ENCODE data around the gene KREMEN1. TPM values are rescaled to one million over a fixed set of nuclear protein-coding genes. Genes with fewer than 3 reads are reported as not detected.

Gene KREMEN1
- total and polyA plus RNA-seq, 4 donors = 1.2 to 22.6 (median 3.8) TPM

DNA sequence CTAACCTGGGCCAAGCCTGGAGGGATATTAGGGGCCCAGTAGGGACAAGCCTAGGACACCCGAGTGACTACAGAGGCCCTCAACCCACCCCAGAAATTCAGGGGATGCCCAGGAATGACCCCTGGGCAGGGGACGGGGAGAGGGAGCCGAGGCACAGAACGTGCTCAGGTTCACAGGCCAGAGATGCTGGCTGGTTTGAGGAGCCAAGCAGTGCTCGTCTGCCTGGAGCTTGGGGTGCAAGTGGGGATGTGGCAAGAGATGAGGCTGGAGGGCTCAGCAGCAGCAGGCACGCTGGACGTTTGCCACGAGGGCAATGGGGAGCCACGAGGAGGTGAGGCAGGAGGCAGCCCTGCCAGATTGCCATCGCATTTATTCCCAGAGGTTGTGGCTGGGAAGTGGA, 98.9 kb downstream of the KREMEN1 start:
- Histone ChIP-seq H3K27ac (ENCODE audit: low read depth in 1 of 2, low read length in 2 of 2) (no peak overlapping the region), H3K4me1 (ENCODE audit: control insufficient read depth in 4 of 4, insufficient read depth in 4 of 4, low read length in 3 of 4) (no peaks in the 10 kb centered on the region), H3K9ac (ENCODE audit: low read depth in 1 of 2, low read length in 2 of 2) (no peak overlapping the region), H3K27me3 (ENCODE audit: control insufficient read depth in 4 of 4, insufficient read depth in 4 of 4, low read length in 3 of 4) (no peaks in the 10 kb centered on the region), H3K36me3 (ENCODE audit: control insufficient read depth in 4 of 4, insufficient read depth in 3 of 4, low read depth in 1 of 4, low read length in 3 of 4) (no peaks in the 10 kb centered on the region), H3K9me3 (ENCODE audit: control insufficient read depth in 4 of 4, low read length in 3 of 4) (peaks cover 0 to 8% (median 2%) of the 10 kb centered on the region in 4 donors), H3K4me3 (ENCODE audit: low read depth in 1 of 3, low read length in 3 of 3) (no peak overlapping the region)
- no peak for TF ChIP-seq SP1 (IDR thresholded peaks at IDR 0.05)
- TF ChIP-seq EGR1 (IDR thresholded peaks at IDR 0.05; ENCODE audit: low read depth in 2 of 2) = no peak
- TF ChIP-seq ATF3 (IDR thresholded peaks at IDR 0.05) = no peak
- TF ChIP-seq GABPA (IDR thresholded peaks at IDR 0.05 in 1 of 2, conservative IDR thresholded peaks at IDR 0.05 in 1 of 2) = no peak
- no peak for TF ChIP-seq FOXA2 (IDR thresholded peaks at IDR 0.05)
- no peak for TF ChIP-seq JUND (IDR thresholded peaks at IDR 0.05)
- no peak for TF ChIP-seq HNF4G (IDR thresholded peaks at IDR 0.05)
- TF ChIP-seq FOXA1 (IDR thresholded peaks at IDR 0.05) = no peak
- TF ChIP-seq HNF4A (conservative IDR thresholded peaks at IDR 0.05) = no peak
- TF ChIP-seq, protein P1, sequence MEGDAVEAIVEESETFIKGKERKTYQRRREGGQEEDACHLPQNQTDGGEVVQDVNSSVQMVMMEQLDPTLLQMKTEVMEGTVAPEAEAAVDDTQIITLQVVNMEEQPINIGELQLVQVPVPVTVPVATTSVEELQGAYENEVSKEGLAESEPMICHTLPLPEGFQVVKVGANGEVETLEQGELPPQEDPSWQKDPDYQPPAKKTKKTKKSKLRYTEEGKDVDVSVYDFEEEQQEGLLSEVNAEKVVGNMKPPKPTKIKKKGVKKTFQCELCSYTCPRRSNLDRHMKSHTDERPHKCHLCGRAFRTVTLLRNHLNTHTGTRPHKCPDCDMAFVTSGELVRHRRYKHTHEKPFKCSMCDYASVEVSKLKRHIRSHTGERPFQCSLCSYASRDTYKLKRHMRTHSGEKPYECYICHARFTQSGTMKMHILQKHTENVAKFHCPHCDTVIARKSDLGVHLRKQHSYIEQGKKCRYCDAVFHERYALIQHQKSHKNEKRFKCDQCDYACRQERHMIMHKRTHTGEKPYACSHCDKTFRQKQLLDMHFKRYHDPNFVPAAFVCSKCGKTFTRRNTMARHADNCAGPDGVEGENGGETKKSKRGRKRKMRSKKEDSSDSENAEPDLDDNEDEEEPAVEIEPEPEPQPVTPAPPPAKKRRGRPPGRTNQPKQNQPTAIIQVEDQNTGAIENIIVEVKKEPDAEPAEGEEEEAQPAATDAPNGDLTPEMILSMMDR (IDR thresholded peaks at IDR 0.05; ENCODE audit: low read depth, low read length, missing input control) = no peak
- no peak for TF ChIP-seq RXRA (IDR thresholded peaks at IDR 0.05)
- TF ChIP-seq, protein P2, sequence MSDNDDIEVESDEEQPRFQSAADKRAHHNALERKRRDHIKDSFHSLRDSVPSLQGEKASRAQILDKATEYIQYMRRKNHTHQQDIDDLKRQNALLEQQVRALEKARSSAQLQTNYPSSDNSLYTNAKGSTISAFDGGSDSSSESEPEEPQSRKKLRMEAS (IDR thresholded peaks at IDR 0.05) = no peak
- TF ChIP-seq ZBTB33 (IDR thresholded peaks at IDR 0.05) = no peak
- TF ChIP-seq, protein P3, sequence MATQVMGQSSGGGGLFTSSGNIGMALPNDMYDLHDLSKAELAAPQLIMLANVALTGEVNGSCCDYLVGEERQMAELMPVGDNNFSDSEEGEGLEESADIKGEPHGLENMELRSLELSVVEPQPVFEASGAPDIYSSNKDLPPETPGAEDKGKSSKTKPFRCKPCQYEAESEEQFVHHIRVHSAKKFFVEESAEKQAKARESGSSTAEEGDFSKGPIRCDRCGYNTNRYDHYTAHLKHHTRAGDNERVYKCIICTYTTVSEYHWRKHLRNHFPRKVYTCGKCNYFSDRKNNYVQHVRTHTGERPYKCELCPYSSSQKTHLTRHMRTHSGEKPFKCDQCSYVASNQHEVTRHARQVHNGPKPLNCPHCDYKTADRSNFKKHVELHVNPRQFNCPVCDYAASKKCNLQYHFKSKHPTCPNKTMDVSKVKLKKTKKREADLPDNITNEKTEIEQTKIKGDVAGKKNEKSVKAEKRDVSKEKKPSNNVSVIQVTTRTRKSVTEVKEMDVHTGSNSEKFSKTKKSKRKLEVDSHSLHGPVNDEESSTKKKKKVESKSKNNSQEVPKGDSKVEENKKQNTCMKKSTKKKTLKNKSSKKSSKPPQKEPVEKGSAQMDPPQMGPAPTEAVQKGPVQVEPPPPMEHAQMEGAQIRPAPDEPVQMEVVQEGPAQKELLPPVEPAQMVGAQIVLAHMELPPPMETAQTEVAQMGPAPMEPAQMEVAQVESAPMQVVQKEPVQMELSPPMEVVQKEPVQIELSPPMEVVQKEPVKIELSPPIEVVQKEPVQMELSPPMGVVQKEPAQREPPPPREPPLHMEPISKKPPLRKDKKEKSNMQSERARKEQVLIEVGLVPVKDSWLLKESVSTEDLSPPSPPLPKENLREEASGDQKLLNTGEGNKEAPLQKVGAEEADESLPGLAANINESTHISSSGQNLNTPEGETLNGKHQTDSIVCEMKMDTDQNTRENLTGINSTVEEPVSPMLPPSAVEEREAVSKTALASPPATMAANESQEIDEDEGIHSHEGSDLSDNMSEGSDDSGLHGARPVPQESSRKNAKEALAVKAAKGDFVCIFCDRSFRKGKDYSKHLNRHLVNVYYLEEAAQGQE (IDR thresholded peaks at IDR 0.05) = no peak
- no peak for TF ChIP-seq TAF1 (conservative IDR thresholded peaks at IDR 0.05)
- TF ChIP-seq NR2F2 (IDR thresholded peaks at IDR 0.05) = no peak
- 83% methylated on average over 10 of the region's 10 CpGs for WGBS
- no peak for DNase-seq (ENCODE audit: low spot score)

DNA sequence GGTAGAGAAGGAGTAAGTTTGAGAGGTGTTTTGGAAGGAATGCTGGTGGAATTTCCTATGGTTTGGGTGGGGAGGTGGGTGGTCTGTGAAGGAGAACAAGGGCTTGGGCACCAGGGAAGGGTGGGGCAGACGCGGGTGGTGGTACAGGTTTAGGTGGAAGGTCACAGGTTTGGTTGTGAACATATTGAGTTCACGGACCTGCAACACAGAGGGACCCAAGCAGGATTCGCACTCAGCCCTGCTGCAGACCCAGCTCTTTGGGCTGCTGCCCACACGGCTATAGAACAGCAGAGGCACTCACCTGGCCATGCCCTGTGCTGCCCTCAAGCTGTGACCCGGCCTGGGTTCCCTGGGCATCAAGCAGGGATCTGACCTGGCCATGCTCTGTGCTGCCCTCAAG, 99.4 kb downstream of the KREMEN1 start:
- no peak for DNase-seq (ENCODE audit: low spot score)
- H3K27ac ChIP-seq (ENCODE audit: low read depth in 1 of 2, low read length in 2 of 2) = no peak overlapping the region

More for the DNA sequence above, 99.4 kb downstream of the KREMEN1 start:
- H3K27me3 ChIP-seq (ENCODE audit: control insufficient read depth in 4 of 4, insufficient read depth in 4 of 4, low read length in 3 of 4) = no peaks in the 10 kb centered on the region
- H3K4me1 ChIP-seq (ENCODE audit: control insufficient read depth in 4 of 4, insufficient read depth in 4 of 4, low read length in 3 of 4) = no peaks in the 10 kb centered on the region
- H3K9me3 ChIP-seq (ENCODE audit: control insufficient read depth in 4 of 4, low read length in 3 of 4) = peaks cover 0 to 8% (median 2%) of the 10 kb centered on the region in 4 donors
- H3K9ac ChIP-seq (ENCODE audit: low read depth in 1 of 2, low read length in 2 of 2) = no peak overlapping the region
- H3K4me3 ChIP-seq (ENCODE audit: low read depth in 1 of 3, low read length in 3 of 3) = no peak overlapping the region
- TF ChIP-seq SP1 (IDR thresholded peaks at IDR 0.05) = no peak
- no peak for TF ChIP-seq FOXA2 (IDR thresholded peaks at IDR 0.05)
- TF ChIP-seq HNF4A (conservative IDR thresholded peaks at IDR 0.05) = no peak
- TF ChIP-seq, protein P2 (IDR thresholded peaks at IDR 0.05) = no peak
- no peak for TF ChIP-seq NR2F2 (IDR thresholded peaks at IDR 0.05)
- no peak for TF ChIP-seq FOXA1 (IDR thresholded peaks at IDR 0.05)
- TF ChIP-seq, protein P3 (IDR thresholded peaks at IDR 0.05) = no peak
- TF ChIP-seq RXRA (IDR thresholded peaks at IDR 0.05) = no peak
- TF ChIP-seq HNF4G (IDR thresholded peaks at IDR 0.05) = no peak
- TF ChIP-seq JUND (IDR thresholded peaks at IDR 0.05) = no peak
- no peak for TF ChIP-seq GABPA (IDR thresholded peaks at IDR 0.05 in 1 of 2, conservative IDR thresholded peaks at IDR 0.05 in 1 of 2)
- H3K36me3 ChIP-seq (ENCODE audit: control insufficient read depth in 4 of 4, insufficient read depth in 3 of 4, low read depth in 1 of 4, low read length in 3 of 4) = no peaks in the 10 kb centered on the region
- WGBS = 93% methylated on average over 6 of the region's 6 CpGs

Measured in liver (tissue), 9 donors.